ENCODE measurements around the gene ZBTB46.
"Not testable (repeated sequence)": the region's sequence is repeated elsewhere in the genome, so short reads cannot be mapped to it uniquely, and the experiment has no call there.

Gene ZBTB46

DNA sequence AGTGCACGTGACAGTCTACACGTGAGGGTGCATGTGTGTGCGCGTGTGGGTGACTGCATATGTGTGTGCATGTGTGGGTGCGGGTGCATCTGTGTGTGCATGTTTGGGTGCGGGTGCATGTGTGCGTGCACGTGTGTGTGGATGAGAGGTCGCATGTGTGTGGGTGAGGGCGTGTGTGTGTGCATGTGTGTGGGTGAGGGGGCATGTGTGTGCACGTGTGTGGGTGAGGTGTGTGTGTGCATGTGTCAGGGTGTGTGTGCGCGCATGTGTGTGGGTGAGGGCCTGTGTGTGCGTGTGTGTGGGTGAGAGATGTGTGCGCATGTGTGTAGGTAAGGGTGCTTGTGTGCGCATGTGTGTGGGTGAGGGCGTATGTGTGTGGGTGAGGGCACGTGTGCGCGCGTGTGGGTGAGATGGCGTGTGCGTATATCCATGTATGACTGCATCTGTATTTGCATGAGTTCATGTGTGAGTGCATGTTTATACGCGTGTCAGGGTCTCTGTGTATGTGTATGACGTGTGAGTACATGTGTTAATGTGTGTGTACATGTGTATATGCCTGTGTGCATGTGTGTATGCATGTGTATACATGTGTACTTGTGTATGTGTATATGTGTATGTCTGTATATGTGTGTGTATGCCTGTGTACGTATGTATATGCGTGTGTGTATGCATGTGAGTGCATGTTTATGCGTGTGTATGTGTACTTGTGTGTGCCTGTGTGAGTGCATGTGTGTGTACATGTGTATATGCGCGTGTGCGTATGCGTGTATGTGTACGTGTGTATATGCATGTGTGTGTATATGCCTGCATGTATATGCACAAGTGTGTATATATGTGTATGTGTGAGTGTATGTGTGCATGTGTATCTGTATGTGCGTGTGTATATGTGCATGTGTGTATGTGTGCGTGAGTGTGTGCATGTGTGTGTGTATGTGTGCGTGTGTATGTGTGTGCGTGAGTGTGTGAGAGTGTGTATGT, 98.7 kb downstream of the ZBTB46 start:
- DNase-seq = no peak

DNA sequence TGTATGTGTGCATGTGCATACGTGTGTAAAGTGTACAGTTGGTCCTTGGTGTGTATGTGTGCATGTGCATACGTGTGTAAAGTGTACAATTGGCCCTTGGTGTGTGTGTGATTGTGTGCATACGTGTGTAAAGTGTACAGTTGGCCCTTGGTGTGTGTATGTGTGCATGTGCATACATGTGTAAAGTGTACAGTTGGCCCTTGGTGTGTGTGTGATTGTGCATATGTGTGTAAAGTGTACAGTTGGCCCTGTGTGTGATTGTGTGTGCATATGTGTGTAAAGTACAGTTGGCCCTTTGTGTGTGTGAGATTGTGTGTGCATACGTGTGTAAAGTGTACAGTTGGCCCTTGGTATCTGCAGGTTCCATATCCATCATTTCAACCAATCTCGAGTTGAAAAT, 99.7 kb downstream of the ZBTB46 start:
- DNase-seq = no peak

DNA sequence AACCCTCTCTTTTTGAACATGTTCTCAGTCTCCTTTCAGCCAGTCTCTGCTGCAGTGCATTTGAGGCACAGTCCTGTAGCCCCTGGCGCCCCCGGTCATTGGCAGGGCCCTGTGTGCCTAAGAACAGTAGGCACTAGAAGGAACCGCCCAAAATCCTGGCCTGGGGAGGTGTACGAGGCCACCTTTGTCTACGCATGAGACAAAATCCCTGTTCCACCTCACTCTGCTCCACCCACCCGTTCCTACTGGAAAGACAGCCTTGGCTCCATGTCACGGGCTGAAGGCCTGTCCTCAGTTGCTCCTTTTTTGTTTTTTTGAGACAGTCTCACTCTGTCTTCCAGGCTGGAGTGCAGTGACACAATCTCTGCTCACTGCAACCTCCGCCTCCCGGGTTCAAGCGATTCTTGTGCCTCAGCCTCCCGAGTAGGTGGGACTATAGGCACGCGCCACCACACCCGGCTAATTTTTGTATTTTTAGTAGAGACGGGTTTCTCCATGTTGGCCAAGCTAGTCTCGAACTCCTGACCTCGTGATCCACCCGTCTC, 100.8 kb downstream of the ZBTB46 start:
- not testable (repeated sequence) for DNase-seq

DNA sequence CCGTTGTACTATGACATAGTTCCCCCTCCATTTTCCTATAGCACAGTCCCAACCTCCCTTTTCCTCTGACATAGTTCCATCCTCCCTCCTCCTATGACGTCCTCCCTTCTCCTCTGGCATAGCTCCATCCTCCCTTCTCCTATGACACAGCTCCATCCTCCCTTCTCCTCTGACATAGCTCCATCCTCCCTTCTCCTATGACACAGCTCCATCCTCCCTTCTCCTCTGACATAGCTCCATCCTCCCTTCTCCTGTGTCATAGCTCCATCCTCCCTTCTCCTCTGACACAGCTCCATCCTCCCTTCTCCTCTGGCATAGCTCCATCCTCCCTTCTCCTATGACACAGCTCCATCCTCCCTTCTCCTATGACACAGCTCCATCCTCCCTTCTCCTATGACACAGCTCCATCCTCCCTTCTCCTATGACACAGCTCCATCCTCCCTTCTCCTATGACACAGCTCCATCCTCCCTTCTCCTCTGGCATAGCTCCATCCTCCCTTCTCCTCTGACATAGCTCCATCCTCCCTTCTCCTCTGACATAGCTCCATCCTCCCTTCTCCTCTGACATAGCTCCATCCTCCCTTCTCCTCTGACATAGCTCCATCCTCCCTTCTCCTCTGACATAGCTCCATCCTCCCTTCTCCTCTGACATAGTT, 108.0 kb downstream of the ZBTB46 start:
- DNase-seq = not testable (repeated sequence)

DNA sequence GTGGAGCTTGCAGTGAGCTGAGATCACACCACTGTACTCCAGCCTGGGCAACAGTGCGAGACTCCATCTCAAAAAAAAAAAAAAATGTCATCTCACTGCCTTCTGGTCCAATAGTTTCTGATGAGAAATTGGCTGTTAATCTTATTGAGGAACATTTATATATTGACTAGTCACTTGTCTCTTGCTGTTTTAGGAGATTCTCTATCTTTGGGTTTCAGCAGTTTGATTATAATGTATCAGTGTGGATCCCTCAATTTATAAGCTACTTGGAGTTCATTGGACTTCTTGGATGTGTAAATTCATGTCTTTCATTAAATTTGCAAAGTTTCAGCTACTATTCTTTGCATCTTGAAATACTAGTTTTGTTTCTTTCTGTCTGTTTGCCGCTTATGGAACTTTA, 112.1 kb downstream of the ZBTB46 start:
- DNase-seq = no peak

DNA sequence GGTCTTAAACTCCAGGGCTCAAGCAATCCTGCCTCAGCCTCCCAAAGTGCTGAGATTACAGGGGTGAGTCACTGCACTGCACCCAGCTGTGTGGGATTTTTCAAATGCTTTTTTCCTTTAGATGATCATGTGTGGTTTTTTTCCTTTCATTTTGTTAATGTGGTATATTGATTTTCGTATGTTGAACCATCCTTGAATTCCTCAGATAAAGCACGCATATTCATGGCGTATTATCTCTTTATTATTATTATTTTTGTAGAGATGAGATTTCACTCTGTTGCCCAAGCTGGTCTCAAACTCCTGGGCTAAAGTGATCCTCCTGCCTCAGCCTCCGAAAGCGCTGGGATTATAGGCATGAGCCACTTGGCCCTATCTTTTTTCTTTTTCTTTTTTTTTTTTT, 116.2 kb downstream of the ZBTB46 start:
- no peak for DNase-seq

DNA sequence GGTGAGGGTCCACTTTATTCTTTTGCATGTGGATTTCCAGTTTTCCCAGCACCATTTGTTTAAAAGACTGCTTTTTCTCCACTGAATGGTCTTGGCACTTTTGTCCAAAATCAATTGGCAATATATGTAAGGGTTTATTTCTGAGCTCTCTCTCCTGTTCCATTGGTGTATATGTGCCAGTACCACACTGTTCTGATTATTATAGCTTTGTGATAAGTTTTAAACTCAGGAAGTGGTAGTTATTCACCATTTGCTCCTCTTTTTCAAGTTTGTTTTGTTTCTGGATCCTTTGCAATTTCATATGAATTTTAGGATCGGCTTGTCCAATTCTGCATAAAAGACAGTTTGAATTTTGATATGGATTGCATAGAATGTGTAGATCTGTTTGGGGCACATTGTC, 118.9 kb downstream of the ZBTB46 start:
- no peak for DNase-seq

DNA sequence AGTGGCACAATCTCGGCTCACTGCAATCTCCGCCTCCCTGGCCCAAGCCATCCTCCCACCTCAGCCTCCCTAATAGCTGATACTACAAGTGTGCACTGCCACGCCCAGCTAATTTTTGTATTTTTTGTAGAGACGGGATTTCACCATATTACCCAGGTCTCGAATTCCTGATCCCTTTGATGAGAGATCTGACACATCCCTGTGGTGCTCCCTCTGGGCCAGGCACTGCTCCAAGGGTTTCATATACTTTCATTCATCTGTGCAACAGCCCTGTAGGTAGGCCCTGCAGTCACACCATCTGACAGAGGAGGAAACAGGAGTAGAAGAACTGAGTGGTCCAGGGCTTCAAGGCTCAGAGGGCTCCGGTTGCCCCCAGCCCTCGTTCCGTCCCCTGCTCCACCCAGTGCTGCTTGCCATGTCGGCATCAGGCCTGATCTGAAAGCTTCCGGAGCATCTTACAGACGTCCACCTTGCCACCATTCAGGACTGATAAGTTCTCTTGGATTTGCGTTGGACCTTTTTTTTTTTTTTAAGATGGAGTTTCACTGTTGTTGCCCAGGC, 119.9 kb downstream of the ZBTB46 start:
- DNase-seq = no peak

DNA sequence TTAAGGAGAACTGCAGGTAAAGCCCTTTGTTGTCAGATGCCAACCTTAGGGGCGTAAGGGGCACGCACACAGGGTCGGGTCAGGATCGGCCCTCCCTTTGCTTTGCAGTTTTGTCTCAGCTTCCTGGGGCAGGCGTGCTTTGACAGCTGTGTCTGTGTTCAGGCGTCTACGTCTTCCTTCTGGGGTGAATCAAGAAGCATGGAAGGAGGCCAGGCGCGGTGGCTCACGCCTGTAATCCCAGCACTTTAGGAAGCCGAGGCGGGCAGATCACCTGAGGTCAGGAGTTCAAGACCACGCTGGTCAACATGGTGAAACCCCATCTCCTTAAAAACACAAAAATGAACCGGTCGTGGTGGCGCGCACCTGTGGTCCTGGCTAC, 121.9 kb downstream of the ZBTB46 start:
- DNase-seq = no peak

DNA sequence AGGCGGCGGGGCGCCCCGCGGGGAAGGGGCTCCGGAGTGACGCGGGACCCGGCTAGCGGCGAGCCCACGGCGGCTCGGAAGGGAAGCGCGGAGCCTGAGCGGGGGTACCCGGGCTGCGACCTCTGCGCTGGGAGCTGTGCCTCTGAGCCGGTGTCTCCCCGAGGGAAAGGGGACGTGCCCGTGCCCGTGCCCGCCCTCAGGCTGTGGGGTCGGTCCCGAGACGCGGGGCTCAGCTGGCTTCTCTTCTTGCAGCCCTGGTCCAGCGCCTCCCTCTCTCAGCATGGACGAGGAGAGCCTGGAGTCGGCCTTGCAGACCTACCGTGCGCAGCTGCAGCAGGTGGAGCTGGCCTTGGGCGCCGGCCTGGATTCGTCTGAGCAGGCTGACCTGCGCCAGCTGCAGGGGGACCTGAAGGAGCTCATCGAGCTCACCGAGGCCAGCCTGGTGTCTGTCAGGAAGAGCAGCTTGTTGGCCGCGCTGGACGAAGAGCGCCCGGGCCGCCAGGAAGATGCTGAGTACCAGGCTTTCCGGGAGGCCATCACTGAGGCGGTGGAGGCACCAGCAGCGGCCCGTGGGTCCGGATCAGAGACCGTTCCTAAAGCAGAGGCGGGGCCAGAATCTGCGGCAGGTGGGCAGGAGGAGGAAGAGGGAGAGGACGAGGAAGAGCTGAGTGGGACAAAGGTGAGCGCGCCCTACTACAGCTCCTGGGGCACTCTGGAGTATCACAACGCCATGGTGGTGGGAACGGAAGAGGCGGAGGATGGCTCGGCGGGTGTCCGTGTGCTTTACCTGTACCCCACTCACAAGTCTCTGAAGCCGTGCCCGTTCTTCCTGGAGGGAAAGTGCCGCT, 122.5 kb downstream of the ZBTB46 start:
- peak; percentile 8 for DNase-seq

DNA sequence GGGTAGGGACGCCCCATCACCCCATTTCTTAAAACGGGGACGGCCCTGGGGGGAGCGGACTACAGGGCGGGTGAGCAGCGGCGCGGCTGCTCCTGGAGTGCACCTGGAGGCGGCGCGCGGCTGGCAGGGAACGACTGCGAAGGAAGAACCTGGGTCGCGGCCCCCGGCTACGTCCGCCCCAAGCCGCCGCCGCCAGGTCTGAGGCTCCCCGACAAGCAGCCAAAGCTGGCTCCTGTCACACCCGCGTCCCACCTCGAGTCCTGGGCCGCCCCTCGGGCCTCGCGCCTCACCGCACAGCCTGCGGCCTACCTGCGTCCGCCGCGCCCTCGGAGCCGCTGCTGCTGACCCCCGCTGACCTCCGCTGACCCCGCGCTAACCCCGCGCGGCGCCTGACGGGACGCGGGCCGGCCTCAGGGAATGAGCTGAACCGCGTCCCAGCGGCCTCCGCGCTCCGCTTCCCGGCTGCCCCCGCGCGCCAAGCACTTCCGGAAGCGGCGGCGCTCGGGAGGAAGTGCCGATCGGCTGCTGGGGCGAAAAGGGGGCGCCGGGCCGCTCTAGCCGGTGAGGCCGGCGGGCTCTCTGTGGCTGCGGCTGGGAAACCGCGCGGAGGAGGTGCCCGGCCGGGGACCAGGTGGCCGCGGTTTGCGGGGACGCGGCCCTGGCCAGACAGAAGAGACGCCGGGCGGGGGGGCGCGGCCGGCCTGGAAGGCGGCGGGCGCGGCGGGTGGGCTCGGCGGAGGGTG, 123.3 kb downstream of the ZBTB46 start, which contains the start of the genes ARFRP1 and ZGPAT:
Gene ARFRP1, minus strand, starts transcription at position 419 of the 743 bp plus-strand sequence. CDS start 885 bp downstream, outside the sequence.
Gene ZGPAT, plus strand, starts transcription at position 482 of the 743 bp plus-strand sequence. CDS start 542 bp downstream, outside the sequence.
- peak; percentile 81 for DNase-seq

DNA sequence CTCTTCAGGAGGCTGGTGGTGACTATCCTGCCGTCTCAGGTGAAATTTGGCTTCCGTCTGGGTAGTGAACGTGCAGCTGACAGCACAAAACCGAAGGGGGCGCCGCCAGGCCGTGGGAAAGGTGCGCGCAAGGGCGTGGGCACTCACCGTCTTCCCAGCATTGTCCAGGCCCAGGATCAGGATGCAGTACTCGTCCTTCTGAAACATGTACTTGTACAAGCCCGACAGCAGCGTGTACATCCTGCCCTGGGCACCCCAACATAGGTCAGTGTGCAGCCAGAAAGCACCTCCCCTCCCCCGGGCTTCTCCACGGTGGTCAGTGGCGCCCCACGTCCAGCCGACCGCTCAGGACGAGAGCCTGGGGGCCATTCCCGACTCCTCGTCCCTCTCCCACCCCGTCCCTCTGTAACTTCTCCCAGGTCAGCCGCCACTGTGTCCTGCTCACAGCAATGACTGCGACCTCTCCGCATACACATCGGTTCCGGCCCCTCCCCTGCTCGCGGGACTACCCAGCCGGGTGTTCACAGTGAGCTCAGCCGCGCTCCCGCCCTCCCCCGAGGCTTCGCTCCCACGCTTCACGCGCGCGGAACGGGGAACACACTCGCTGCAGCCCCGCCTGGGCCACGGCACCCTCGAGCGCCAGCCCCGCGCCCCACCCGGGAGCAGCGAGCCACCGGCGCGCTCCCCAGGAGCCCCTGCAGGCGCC, 124.1 kb downstream of the ZBTB46 start:
- DNase-seq = peak; percentile 38

DNA sequence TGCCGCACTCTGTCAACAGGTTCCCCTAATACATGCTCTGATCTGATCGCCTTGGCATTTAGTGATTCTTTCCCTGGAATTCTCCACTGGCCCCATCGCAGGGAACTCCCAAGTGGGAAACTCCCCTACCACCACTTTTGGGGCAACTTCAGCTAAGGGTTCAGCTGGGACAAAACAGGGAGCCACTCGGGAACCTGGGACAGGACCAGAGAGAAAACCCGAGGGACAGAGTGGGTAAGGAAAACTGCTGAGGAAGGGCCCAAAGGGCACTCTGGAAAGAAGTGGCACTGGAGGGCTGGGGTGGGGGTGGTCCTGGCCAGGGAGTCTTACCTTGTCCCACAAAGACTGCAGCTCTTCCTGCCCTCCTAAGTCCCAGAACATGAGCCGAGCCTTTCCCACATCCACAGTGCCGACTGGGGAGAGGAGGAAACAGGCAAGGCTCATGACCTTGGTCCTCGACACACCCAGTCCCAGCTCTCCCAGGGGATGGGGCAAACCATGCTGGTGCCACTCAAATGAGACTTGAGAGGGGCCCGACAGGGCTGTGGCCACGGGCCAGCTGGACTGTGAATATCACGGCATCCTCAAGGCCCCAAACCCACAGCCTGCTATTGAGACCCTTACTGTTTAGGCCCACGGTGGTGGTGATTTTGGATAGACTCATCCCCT, 124.9 kb downstream of the ZBTB46 start:
- no peak for DNase-seq

DNA sequence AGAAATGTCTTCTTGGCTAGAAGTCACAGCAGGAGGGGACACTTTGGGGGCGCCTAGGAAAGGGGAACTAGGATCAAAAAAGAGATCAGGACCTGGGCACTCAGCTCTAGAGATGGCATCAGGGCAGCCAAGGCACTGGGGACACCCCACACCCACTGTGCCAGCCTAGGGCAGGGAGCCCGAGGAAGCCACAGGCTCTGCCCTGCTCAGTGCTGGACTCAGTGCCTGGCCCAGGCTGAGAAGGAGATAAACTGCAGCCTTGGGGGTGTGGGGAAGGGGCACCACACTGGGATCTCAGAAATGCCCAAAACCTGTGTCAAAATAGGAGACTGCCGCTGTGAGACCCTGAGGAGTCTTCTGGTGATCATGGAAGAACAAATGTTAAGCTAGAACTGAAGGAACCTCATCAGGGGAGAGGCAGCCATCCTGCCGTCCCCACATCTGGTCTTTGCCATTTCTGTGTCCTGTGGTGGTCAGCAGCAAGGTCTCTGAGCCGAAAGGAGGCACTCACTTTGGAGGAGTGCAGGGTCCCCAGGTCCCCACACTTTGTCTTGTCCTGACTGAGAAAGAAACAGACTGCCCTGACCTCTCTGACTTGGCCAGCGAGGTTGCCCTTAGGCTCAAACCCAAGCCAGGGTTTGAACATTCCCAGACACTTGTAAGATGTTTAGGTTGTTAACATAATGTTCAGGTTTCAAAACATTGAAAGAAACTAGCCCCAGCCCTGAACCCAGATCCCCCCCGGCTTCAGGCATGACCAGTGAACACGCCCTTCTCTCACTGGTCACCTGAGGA, 125.6 kb downstream of the ZBTB46 start:
- no peak for DNase-seq

DNA sequence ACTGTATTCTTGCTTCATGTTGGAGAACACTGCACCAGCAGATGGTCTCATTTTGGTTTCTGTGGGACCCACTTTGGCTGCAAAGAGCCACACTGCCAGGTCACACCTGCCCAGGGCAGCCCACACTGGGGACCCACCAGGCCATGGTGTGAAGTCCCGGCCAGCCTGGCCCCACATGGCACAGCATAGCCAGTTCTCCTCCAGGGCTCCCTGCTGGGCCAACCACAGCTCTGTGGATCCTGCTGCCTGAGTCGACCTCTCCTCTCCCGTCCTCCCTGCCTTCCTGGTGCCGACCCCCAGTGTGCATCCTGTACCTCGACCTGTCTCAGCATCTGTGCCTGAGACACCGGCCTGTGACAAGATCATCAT, 126.3 kb downstream of the ZBTB46 start:
- no peak for DNase-seq

DNA sequence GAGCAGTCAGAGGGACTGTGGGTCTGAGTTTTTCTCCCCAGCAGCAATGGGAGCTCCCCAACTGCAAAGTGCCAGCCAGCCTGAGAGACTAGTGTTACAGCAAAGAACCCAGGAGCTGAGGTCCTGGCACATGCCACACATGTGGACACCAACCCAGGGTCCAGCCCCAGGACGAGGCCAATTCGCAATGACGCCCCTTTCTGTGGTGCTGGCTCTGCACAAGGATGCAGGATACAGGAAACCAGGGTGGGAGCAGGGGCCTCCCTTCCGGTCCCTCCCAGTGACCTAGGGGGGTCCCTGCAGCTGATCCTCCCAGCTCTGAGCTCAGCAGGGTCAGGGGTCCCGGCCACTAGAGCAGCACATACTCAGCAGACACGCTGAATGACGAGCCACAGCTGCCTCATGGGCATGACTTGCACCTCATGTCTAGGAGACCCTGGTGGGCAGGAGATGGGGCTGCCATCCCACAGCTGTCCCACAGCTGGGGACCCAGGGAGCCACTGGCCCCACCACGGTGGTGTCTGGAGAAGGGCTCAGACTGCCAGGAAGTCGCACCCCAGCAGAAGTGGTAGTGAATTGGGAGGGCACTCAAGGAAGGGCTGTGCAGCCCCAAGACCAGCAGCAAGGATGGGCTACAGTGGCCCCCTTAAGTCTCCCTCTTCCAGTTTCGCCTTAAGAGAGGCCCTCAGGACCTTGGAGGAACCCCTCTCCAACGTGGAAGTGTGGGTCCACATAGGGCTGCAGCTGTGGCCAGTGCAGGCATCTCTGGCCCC, 126.9 kb downstream of the ZBTB46 start:
- no peak for DNase-seq

DNA sequence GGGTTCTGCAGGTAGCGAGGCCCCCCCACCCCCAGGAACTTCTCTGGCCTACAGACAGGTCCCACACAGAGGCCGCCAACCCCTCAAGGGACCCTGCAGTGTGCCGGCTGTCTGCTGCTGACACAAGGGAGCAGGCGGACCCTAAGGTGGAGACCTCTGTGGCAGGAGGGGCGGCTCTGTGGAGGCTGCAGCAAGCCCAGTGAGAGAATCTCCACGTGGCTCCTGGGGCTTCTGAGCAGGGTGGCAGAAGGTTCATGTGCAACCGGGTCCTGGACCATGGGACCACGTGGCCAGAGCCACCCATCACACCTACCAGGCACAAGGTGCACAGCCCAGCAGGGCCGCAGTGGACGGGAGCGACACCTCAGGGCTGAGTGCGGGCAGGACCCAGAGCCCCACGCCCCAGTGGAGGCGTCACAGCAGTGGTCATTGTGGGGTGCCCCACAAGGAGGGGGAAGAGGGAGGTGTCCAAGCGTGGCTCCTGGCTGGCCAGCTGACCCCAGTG, 127.5 kb downstream of the ZBTB46 start:
- DNase-seq = no peak

DNA sequence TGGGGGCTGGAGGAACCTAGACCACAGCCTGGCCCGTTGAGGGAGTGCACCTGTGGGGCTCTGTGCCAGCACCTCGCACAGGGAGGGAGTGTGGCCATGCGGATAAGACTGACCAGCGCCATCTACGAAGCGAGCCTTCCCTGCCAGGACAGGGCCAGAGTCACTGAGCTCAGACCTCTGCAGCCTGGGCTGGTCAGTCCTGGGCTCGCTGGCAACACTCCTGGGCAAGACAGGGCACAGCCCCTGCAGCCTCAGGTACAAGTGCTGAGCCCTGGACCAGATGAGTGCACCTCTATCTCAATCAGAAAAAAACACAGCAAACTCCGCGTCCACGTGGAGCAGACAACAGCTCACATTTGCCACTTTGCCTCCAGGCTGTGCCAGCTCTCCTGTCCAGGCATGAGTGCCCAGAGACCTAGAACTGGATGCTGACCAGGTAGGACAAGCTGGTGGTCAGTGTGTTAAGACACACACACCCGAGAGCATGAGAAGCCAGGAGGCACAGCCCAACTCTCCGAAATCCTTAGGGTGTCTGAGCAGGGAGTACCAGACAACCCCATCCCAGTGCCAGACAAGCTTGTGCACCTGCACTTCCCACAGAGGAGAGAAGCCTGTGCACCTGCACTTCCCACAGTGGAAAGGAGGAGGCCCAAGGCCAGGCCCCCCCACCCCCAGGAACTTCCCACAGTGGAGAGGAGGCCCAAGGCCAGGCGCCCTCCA, 128.2 kb downstream of the ZBTB46 start:
- DNase-seq = no peak

Data from activated CD4-positive, alpha-beta T cell treated with anti-CD3 and anti-CD28 coated beads for 1 hour (primary cell).